Limb (tissue), 2 donors: ENCODE measurements around the gene ALDH1L1.
"Not testable (repeated sequence)": the region's sequence is repeated elsewhere in the genome, so short reads cannot be mapped to it uniquely, and the experiment has no call there.

Experiments
- DNase-seq, 2 donors: peaks; one replicate each; pipeline ENCODE4 v3.0.0-alpha.2; 2016; ENCODE audit errors: extremely low spot score in 2 of 2

ALDH1L1 gene

DNA sequence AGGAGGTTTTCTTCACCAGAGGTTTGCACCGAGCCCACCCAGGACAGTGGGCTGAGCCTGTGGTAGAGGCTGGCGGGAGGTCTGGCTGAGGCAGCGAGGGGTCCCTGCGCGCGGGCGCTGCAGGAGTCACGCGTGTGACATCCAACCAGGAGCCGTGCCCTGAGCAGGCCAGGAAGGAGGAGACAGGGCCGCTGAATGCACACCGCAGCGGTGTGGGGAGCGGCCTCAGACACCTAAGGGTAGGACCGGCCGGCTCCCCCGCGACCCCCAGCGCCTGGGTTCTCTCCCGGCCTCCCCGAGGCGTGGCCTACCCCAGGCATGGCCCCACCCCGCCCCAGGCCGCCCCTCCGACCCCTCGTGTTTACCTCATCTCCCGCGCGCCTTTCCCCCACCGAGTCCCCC, 96.9 kb downstream of the ALDH1L1 start:
- peak in 1 of 2 donors; percentile 24 for DNase-seq

DNA sequence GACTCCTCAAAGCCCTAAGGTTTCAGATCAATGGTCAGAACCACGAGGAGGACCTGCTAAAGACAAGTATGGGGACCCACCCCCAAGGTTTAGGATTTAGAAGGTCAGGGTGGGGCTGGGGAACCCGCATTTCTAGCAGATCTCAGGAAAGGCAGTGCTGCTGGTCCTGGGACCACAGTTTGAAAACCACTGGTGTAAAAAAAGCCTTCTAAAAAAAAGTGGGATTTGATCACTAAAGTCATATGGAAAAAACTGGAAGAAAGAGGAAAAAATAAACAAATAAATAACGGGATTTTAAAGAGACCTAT, 97.3 kb downstream of the ALDH1L1 start:
- DNase-seq, result no peak

GRCh38 chr3:126082362-126083137, 97.8 kb downstream of the ALDH1L1 start:
- DNase-seq, result no peak

DNA sequence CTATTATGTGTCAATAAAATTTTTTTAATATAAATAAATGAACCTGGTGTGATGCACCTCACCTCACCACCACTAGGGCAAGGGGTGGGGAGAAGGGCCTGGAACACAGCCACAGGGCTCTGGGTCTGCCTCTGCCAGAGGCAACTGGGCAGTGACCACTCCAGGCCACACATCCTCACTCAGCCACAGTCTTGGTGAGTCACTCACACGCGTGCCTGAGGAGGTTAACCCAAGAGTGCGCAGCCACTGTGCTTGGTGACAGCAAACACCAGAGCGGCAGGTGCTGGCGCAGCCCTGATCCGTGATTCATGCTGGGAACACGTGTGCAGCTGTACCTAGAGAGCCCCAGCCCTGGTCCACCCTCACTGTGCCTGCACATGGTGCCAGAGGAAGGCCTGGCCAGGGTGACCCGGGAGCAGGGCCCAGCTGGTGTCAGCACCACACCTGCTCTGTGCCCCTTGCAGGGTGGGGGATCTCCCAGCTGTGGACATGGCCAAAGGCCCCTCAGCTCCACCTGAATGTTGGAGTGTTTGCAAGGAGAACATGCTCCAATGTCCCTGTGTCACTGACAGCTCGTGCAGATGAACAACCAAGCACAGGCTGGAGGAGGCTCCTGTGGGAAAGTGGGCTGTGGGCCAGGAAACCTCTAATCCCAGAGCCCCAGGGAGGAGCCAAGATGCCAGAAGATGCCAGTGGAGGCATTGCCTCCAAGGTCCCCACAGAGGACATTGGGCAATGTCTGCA, 98.6 kb downstream of the ALDH1L1 start:
- DNase-seq, result no peak

DNA sequence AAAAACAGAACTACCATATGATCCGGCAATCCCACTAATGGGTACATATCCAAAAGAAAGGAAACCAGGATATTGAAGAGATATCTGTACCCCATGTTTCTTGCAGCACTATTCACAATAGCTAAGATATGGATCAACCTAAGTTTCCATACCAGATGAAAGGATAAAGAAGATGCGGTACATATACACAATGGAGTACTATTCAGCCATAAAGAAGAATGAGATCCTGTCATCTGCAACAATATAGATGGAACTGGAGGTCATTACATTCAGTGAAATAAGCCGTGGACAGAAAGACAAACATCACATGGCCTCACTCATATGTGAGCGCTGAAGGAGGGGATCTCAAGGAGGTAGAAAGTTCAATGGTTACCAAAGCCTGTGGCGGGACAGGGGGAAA, 99.4 kb downstream of the ALDH1L1 start:
- DNase-seq, result no peak

GRCh38 chr3:126078866-126079265, 101.5 kb downstream of the ALDH1L1 start:
- no peak for DNase-seq

DNA sequence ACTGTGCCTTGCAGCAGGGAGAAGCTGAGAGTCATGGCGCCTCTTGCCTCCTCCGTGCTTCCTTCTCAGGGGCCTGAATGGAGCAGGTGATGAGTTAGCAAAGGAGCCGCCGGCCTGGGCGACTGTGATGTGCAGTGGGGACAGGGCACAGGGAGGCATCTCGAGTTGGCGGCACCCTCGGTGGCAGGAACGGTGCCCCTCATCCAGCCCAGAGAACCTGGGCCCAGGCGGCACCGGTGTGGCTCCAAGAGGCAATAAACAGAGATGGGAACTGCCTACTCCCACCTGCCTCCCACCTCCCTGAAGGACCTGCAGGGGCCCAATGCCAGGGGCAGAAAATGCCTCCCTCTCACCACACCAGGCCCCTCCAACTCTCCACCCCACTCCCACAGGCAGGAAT, 102.6 kb downstream of the ALDH1L1 start:
- DNase-seq, result no peak

DNA sequence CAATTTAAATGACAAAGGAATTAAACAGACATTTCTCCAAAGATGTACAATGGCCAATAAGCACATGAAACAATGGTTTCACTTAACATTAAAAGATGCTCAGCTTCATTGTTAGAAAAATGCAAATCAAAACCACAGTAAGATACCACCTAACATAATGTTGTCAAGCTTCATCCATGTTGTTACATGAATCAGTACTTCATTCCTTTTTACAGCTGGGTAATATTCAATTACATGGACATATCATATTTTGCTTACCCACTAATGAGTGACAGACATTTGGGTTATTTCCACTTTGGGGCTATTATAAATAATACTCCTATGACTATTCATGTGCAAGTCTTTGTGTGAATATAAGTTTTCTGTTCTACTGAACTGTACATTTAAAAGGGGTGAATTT, 104.2 kb downstream of the ALDH1L1 start:
- no peak for DNase-seq

- DNase-seq, result no peak
Observed at GRCh38 chr3:126070146-126070545, 110.2 kb downstream of the ALDH1L1 start.

GRCh38 chr3:126067959-126068358, 112.4 kb downstream of the ALDH1L1 start:
- no peak for DNase-seq

DNA sequence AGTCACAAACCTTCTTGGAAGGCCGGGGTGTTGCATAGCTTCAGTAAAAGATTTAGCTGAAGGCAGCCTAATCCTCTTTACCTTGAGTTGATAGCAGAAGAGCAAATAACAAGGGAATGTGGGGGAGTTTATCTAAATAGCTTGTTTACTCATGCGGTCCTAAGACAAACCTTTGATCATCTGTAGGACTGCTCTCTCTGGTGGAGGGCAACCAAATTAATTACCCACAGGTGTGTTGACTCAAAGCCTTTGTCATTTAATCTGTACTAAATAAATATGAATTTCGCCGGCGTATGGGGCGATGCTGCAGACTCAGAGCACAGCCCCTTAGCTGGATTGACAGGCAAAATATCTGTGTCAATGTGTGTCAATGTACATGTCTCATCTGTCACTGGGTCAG, 113.7 kb downstream of the ALDH1L1 start:
- DNase-seq, result not testable (repeated sequence)

- no peak for DNase-seq
Observed at GRCh38 chr3:126065876-126066275, 114.5 kb downstream of the ALDH1L1 start.

DNA sequence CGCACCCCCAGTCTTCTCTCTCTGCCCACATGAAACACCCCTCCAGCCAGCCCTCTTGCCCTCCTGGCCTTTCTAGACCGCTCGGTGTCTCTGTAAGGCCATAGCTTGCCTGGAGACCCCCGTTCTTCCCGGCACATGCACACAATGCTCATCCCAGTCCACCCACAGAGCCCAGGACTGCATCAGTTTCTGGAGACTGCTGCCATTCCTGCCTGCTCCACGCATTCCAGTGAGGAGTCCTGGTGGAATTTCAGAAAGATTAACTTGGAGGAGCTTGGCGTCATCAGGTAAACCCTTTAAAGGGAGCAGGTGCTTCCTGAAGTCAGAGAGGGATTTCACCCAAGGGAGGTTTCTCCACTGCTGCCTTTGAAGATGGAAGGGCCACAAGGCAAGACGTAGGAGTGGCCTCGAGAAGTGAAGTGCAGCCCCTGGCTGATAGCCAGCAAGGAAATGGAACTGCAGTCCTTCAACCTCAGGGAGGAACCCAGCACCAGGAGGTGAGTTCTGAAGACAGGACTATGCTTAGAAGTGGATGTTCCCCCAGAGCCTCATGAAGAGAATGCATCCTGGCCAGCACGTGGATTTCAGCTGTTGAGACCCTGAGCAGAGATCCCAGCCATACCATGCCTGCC, 115.6 kb downstream of the ALDH1L1 start:
- DNase-seq, result no peak

DNA sequence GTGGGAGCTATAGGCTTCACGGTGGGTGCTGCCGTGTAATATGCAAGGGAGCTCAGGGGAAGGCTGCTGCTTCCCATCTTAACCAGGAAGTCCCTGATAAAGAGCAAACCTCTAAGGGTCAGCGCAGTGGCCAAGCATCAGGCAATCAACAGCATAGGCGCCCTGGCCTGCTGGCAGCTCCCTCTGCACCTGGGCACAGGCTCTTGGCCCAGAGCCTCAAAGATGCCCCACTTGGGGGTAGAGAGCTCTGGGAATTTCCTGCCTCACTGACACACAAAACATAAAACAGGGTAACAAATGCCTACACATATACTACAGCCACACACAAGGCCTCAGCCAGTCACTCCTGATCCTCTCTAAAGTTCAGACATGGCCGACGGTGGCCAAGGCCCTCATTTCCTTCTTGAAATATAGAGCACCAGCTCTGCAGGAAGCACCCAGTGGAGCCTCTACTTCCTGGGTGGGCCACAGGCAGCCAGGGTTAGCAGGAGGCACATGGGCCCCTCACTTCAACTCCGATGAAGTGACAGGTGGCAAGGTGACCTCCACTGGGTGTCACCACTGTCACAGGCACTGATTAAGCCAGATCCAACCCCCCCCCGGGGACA, 116.9 kb downstream of the ALDH1L1 start:
- no peak for DNase-seq

DNA sequence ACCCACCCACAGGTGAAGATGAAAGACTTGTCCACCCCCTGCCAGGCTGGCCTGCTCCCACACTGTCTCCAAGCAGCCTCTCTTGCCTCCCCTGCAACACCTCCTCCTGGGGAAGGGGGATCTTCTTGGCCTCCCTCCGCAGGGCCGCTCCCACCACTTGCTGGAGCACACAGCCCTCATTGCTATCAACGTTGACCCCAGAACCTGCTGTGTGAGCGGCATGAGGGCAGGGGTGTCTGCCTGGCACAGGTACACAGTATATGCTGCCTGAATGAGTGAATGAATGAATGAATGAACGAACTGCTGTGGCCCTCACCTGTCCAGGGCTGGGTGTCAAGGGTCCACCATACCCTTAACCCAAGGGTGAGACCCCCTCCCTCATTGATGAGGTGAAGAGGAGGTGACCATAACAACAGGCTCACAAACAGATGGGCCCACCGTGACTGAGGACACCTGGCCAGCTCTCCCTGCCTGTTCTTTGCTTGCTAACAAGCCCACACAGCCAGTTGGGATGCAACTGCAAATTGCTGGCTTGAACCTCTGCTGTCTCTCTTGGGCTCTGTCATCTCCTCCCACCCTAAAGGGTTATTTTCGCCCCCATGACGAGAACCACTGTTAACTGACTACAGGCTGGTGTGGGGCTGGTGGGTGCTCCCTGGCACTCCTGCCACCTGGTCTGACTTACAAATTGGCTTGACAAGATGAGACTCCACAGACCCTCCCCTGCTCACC, 118.9 kb downstream of the ALDH1L1 start:
- no peak for DNase-seq

- DNase-seq, result no peak
Observed at GRCh38 chr3:126060613-126061145, 119.7 kb downstream of the ALDH1L1 start.

GRCh38 chr3:126058666-126059065, 121.7 kb downstream of the ALDH1L1 start:
- DNase-seq, result no peak

GRCh38 chr3:126057936-126058335, 122.5 kb downstream of the ALDH1L1 start:
- DNase-seq, result no peak

- no peak for DNase-seq
Observed at GRCh38 chr3:126057501-126057819, 122.9 kb downstream of the ALDH1L1 start.

GRCh38 chr3:126056681-126057500, 123.5 kb downstream of the ALDH1L1 start:
- no peak for DNase-seq

- no peak for DNase-seq
Observed at GRCh38 chr3:126056088-126056487, 124.3 kb downstream of the ALDH1L1 start.
